ENCODE data around the gene NLRP1.

GRCh38 chr17:5585287-5585794 is 1.0 kb upstream of the NLRP1 start:
- TF ChIP-seq CTCF (IDR thresholded peaks at IDR 0.05), result no peak
- TF ChIP-seq EP300 (IDR thresholded peaks at IDR 0.05), result no peak
